Brain microvascular endothelial cell (primary cell): ENCODE data around the gene KANK4.

Experiments used
- DNase-seq: peaks from one replicate; pipeline ENCODE4 v3.0.0-alpha.2; 2020
- H3K27ac ChIP-seq: fragments of 250-450 bp; sonication (Bioruptor Pico); 2 replicates; pipeline ENCODE4 v1.5.1; 2020; ENCODE audit warnings: mild to moderate bottlenecking, moderate library complexity
- H3K27me3 ChIP-seq: fragments of 250-450 bp; sonication (Bioruptor Pico); replicated peaks from 2 replicates; pipeline ENCODE4 v1.5.1; 2020; ENCODE audit warnings: mild to moderate bottlenecking
- H3K36me3 ChIP-seq: fragments of 250-450 bp; sonication (Bioruptor Pico); replicated peaks from 2 replicates; pipeline ENCODE4 v1.5.1; 2020; ENCODE audit warnings: mild to moderate bottlenecking
- H3K4me3 ChIP-seq: 2 replicates; pipeline ENCODE4 v1.5.1; 2011; ENCODE audit warnings: low read depth, mild to moderate bottlenecking, control low read depth, low read length, moderate library complexity
- in situ Hi-C: cut with HindIII; loops from 2 replicates; pipeline ENCODE4 v1.10.0; 2017; ENCODE audit warnings: low sequenced_read_pairs, low pct_ligation_motif_present
- TF ChIP-seq, protein P1 (sequence below): IDR thresholded peaks from 2 replicates; pipeline ENCODE4 v1.5.1; 2011; ENCODE audit warnings: low read depth, mild to moderate bottlenecking, moderate library complexity, low read length, control low read depth, inconsistent platforms; ENCODE audit errors: missing control alignments

Gene KANK4

DNA sequence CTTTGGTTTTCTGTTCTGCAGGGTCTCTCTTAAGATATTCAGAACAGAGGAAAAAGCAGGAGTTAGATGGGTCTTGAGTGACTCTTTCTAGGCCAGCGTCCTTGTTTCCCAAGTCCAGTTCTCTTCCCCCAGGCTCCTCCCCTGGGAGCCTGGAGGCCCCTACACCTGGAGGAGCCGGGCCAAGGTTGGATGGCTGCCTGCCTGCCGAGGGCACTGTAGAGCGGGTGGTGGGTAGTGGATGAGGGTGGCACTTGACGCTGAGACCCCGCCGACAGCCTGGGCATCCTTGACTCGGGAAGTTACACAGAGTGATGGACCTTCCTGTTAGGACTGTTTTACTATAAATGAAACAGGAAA lies 17.4 kb upstream of the KANK4 start:
- no peaks in the 10 kb centered on the region for H3K27me3 ChIP-seq
- in situ Hi-C loops: no loop called here
- no peak for DNase-seq
- no peak overlapping the region for H3K4me3 ChIP-seq
- no peak overlapping the region for H3K27ac ChIP-seq
- no peaks in the 10 kb centered on the region for H3K36me3 ChIP-seq
- TF ChIP-seq, protein P1, sequence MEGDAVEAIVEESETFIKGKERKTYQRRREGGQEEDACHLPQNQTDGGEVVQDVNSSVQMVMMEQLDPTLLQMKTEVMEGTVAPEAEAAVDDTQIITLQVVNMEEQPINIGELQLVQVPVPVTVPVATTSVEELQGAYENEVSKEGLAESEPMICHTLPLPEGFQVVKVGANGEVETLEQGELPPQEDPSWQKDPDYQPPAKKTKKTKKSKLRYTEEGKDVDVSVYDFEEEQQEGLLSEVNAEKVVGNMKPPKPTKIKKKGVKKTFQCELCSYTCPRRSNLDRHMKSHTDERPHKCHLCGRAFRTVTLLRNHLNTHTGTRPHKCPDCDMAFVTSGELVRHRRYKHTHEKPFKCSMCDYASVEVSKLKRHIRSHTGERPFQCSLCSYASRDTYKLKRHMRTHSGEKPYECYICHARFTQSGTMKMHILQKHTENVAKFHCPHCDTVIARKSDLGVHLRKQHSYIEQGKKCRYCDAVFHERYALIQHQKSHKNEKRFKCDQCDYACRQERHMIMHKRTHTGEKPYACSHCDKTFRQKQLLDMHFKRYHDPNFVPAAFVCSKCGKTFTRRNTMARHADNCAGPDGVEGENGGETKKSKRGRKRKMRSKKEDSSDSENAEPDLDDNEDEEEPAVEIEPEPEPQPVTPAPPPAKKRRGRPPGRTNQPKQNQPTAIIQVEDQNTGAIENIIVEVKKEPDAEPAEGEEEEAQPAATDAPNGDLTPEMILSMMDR: no peak

DNA sequence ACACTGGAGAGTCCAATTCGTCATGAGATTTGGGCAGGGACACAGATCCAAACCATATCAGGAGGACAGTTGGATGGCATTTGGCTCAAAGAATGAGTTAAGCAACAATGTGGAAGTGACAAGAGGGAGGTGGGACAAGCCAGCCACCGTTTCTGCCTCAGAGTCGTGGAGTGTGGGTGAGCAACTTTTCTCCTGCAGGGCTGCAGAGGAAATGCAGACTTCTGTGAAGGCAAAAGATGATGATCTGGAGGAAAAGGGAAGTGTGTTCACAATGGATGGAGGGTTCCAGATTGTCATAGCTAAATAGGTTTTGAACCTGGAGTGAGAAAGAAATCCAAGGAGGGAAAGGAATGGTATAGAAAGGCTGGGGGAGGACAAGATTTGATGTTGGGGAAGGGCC lies 16.4 kb upstream of the KANK4 start:
- TF ChIP-seq, protein P1: peak; percentile 28
- Histone ChIP-seq H3K27me3 (no peaks in the 10 kb centered on the region), H3K4me3 (no peak overlapping the region), H3K27ac (no peak overlapping the region), H3K36me3 (no peaks in the 10 kb centered on the region)
- no peak for DNase-seq
- in situ Hi-C loops: no loop called here

DNA sequence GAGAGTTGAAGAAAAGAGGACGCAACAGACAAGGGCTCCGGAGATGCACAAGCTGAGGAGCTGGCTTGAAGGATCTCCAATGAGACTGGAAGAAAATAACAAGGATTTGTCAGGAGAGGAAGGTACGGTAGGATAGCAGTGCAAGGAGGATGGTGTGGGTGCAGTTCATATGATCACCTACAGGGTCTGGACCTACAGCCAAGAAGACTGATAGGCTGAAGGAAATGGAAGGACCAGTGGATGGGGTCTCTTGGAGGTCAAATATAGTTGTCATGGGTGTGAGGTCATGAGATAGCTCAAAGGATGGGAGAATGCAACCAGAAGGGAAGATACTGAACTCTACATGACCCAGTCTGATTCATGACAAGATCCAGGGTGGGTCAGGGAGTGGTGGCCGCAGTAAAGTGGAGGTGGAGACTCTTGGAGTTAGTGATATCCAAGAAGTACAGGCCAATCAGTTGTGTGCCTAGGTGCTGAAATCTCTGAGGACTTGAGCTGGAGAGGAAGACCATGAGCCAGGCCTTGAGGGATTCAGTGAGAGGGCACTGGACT lies 15.3 kb upstream of the KANK4 start:
- Histone ChIP-seq H3K4me3 (no peak overlapping the region), H3K36me3 (no peaks in the 10 kb centered on the region), H3K27ac (no peak overlapping the region), H3K27me3 (no peaks in the 10 kb centered on the region)
- TF ChIP-seq, protein P1: peak; percentile 45
- no peak for DNase-seq
- in situ Hi-C loops: no loop called here

DNA sequence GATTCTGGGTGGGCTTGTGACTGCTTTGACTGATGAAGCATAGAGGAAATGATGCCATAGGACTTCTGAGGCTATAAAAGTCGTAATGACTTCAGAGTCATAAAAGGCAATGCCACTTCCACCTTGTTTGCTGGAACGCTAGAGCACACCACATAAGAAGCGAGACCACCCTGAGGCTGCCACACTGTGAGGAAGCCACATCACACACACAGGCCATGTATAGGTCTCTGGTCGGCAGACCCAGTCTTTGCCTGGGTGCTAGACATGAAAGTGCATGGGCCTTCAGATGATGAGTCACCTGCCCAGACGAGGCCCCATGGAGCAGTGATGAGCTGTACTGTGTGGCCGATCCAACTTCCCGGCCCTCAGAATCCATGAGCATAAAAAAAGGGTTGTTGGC lies 14.2 kb upstream of the KANK4 start:
- Histone ChIP-seq H3K27me3 (no peaks in the 10 kb centered on the region), H3K36me3 (no peaks in the 10 kb centered on the region), H3K4me3 (no peak overlapping the region), H3K27ac (no peak overlapping the region)
- peak; percentile 54 for DNase-seq
- in situ Hi-C loops: no loop called here
- TF ChIP-seq, protein P1: no peak

DNA sequence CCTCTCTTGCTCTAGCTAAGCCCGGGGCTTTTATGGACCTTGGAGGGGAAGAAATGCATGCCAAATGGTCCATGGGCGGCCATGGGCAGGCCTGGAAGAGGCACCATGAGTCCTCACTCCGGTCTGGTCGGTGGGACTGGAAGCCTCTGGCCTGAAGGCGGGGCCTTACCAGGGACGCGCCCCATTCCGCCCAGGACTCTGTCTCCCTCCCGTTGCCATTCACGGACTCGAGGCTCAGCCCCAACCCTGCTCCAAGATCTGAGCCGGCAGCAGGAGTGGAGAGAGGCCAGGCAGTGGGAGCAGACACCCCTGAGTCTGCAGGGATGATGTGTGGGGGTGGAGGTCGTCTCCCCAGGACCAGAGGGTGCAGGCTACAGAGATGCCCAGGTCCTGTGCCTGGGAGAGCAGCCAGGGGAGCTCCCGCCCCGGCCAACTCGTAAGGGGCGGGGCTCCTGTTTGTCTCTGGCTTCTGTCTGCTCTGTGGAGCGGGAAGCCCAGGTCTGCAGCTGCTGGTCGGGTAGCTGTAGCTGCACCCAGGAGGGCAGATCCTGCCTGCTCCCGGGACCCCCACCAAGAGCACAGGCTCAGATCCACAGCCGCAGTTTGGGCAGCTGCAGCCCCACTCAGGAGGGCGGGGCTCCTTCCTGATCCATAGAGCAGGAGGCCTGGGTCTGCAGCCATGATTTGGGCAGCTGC lies 8.3 kb upstream of the KANK4 start:
- no peak for DNase-seq
- in situ Hi-C loops: no loop called here
- TF ChIP-seq, protein P1: no peak
- no peak overlapping the region for H3K4me3 ChIP-seq
- no peaks in the 10 kb centered on the region for H3K27me3 ChIP-seq
- H3K36me3 ChIP-seq: no peaks in the 10 kb centered on the region
- no peak overlapping the region for H3K27ac ChIP-seq

DNA sequence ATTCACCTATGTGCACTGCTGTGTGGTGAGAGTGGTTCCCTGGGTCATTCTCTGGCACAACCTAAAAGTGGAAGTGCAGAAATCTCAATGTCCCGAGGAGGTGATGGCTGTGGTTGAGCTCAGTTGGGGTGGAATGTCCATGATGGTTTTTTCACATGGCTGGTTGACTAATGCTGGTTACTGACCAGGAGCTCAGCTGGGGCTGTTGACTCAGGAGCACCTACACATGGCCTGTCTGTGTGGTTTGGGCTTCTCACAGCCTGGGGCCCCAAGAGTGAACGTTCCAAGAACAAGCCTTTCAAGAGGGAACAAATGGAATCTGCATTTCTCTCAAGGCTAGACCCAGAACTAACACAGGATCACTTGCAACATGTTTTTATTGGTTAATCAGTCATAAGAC lies 6.4 kb upstream of the KANK4 start:
- in situ Hi-C loops: no loop called here
- Histone ChIP-seq H3K36me3 (no peaks in the 10 kb centered on the region), H3K4me3 (no peak overlapping the region), H3K27me3 (no peaks in the 10 kb centered on the region), H3K27ac (no peak overlapping the region)
- peak; percentile 40 for DNase-seq
- TF ChIP-seq, protein P1: no peak
